H1 (cell line): ENCODE data around the gene CMTR2. TPM values are rescaled to one million over a fixed set of nuclear protein-coding genes. Genes with fewer than 3 reads are reported as not detected.

Experiments
- polyA plus RNA-seq, 7 experiments: library from polyadenylated mRNA; depleted of rRNA in 3 of 7; stranded (reverse) in 5 of 7; unstranded in 2 of 7; fragments of >200 nt in 5 of 7; fragments of 200-250 nt in 2 of 7; gene quantifications; 1 replicate in 5 of 7; 2 replicates in 1 of 7; 4 replicates in 1 of 7; pipeline versions ENCODE4 v1.2.1 to v1.2.3, GENCODE V29; 2011 to 2013; ENCODE audit warnings: missing spikeins in 2 of 7, mixed read lengths in 2 of 7
- total RNA-seq: library from RNA; stranded (reverse); fragmentation: NEBNext Ultra II Directional; extraction: Animal tissue kit (Norgen Biotek cat#: 25700); gene quantifications from 2 replicates; pipeline ENCODE4 v1.2.1, GENCODE V29; 2021

The CMTR2 gene
- total and polyA plus RNA-seq, 2 of the 8 experiments (the other 6 are each of a cell fraction or from before 2014, with no cell fraction given): 8.5 to 12.8 TPM

Other genes starting within 250 kb of the CMTR2 start
- gene HYDIN, start 58.7 kb downstream of the CMTR2 start, total RNA-seq: 1.8 and 2.1 TPM in 2 replicates
- 1.1 and 1.3 TPM in 2 replicates for gene HYDIN, start 58.7 kb downstream of the CMTR2 start, polyA plus RNA-seq (2011; rRNA removed)
- gene CALB2, start 69.3 kb upstream of the CMTR2 start, total RNA-seq: 1.9 and 2.7 TPM in 2 replicates
- gene CALB2, start 69.3 kb upstream of the CMTR2 start, polyA plus RNA-seq (2011; rRNA removed): 2.6 and 3.3 TPM in 2 replicates
- gene TLE7, start 152.7 kb upstream of the CMTR2 start, total RNA-seq: not detected in 2 replicates
- gene TLE7, start 152.7 kb upstream of the CMTR2 start, polyA plus RNA-seq (2011; rRNA removed): 0.03 and 0.06 TPM in 2 replicates
- 10.2 and 12.7 TPM in 2 replicates for gene ZNF23, start 172.8 kb upstream of the CMTR2 start, total RNA-seq
- gene ZNF23, start 172.8 kb upstream of the CMTR2 start, polyA plus RNA-seq (2011; rRNA removed): 2.4 and 3.3 TPM in 2 replicates
- 3.5 TPM in 2 replicates for gene ZNF19, start 199.9 kb upstream of the CMTR2 start, total RNA-seq
- 1.1 and 1.5 TPM in 2 replicates for gene ZNF19, start 199.9 kb upstream of the CMTR2 start, polyA plus RNA-seq (2011; rRNA removed)
- 11.7 and 12.1 TPM in 2 replicates for gene CHST4, start 237.0 kb upstream of the CMTR2 start, total RNA-seq
- gene CHST4, start 237.0 kb upstream of the CMTR2 start, polyA plus RNA-seq (2011; rRNA removed): 14.6 and 17.0 TPM in 2 replicates